HG02678 (cell line): ENCODE data around the gene RAB3IP.

Experiments used
- ATAC-seq: cut with Tn5 transposase; IDR thresholded peaks from one replicate; pipeline ENCODE4 v1.9.1; 2021; ENCODE audit warnings: mild to moderate bottlenecking, moderate library complexity; ENCODE audit not compliant: unreplicated experiment

RAB3IP gene, protein sequence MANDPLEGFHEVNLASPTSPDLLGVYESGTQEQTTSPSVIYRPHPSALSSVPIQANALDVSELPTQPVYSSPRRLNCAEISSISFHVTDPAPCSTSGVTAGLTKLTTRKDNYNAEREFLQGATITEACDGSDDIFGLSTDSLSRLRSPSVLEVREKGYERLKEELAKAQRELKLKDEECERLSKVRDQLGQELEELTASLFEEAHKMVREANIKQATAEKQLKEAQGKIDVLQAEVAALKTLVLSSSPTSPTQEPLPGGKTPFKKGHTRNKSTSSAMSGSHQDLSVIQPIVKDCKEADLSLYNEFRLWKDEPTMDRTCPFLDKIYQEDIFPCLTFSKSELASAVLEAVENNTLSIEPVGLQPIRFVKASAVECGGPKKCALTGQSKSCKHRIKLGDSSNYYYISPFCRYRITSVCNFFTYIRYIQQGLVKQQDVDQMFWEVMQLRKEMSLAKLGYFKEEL

DNA sequence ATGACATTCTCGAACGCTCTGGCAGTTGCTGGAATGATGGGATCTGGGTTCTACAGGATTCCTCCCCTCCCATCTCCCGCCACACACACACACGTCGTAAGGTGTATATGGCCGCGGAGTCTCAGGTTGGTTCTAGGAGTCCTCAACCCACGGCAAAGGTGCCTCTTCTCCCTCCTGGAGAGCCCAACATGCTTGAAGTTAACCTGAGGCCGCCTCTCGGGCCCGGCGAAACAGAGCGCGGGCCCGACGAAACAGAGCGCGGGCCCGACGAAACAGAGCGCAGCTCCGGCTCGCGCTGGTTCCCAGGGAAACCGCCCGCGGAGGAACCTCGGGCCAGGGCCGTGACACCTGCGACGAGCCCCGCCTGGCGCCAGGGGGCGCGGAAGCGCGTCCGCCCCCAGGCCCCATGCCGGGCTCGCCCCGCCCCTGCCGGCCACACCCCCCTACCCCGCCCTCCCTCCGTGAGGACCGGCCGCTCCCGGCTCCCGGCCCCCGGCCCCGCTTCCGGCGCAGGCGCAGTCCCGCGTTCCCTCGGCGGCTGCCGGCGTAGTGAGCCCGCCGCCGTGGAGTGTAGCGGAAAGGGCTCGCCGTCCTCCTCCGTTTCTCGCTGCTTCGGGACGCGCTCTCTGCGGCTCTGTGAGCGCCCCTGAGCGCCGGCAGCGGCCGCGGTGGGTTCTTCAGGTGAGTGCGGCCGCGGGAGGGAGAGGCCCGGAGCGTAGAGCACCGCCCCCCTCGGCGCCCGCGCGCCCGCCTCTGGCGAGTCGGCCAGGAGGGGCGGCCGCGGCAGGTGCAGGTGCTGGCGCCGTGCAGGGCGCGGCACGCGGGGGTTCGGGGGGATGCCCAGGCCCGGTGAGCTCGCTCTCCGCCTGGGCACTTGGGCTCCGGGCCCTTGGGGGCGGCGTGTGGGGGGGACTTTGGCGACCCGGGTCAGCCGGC is at the start of gene RAB3IP:
Gene RAB3IP (plus strand): TSS at position 510 of the 936 bp plus-strand sequence. CDS start 16,549 bp downstream, outside the sequence.
- ATAC-seq = peak; percentile 82

DNA sequence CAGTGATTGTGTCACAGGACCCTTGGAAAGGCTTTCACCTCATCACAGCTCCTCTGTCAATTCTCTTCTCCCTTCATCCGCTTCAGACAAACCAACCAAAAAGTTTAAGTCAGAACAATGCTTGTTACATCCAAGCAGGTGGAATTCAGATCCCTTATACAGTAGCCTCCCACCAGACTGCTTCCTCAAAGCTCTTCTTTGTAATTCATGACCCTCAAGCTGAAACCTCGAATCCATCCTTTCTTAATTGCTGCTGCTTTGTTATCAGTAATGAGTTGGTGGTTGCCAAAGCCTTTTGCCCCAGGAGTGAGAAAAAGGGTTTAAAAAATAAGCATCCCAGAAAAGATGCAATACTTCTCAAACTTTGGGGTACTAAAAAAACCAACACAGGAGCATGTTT is 49.0 kb upstream of the RAB3IP start:
- ATAC-seq = no peak

DNA sequence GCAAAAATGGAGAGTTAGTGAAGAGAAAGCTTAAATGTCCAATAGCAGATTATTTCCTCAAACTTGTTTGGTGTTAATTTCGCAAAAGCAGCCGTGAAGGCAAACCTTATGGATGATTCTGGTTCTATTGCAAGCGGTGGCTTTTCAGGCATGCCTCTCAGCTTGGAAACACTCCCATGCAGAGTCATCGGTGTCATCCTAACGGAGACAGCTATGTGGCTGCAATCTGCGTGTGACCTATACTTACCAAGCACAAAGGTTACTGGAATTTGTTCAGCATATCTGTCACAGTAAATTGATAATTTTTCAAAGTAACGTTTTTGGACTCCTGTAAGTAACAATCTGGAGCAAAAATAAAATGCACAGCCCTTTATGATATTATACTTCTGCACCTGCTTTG is 44.5 kb upstream of the RAB3IP start:
- ATAC-seq = no peak

DNA sequence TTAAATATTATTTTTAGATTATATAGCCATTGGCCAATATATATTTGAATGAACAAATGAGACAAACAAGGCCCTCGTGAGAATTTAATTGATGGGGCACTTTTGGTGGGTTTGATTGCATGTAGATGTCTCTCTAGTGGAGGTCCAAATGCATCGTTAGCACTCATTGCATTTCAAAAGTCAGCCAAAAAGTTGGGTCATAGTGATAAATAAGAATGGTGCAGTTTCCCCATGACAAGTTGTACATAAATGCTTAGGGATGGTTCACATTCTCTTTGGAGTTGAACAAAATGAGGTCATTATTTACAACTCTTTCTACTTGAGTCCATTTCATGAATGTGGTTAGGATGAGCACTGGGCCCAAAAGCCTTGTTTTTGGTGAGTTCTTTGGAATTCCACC is 40.6 kb upstream of the RAB3IP start:
- no peak for ATAC-seq

DNA sequence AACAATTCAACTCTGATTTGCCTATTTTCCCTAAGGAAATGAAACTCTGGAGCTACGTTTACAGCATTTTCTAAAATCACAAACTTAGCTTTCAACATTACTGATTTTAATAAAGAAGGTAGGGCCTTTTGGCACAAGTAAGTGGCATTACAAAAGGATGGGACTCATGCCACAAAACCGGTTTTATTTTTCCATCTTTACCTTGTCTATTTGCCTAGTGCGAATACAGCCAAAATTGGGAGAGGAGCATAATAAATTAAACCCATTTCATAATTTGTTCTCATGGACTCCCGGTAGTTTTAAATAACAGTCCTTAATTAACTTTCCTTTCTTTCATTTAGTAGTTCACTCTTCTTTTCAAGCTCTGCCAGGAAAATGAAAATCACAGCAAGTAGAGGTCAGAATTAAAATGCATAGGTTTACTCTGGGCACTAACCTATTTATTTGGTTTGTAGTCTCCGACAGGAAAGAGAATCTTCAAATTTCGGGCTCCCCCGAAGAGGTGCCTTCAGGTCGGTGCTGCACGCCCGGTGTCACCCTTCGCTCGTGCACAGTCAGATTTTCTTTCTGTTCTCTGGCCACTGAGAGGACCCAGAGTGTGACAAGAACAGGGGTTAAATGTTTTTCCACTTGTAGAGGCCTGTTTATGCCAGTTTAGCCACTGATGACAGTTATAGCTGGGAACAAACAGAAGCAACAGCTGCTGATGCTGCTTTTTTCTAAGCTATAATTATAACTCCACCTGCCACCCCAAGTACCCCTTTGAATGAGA is 39.7 kb upstream of the RAB3IP start, which contains the start of gene BEST3:
Gene BEST3 (minus strand): TSS at position 535 of the 772 bp plus-strand sequence. CDS start 1,505 bp downstream, outside the sequence.
- no peak for ATAC-seq

DNA sequence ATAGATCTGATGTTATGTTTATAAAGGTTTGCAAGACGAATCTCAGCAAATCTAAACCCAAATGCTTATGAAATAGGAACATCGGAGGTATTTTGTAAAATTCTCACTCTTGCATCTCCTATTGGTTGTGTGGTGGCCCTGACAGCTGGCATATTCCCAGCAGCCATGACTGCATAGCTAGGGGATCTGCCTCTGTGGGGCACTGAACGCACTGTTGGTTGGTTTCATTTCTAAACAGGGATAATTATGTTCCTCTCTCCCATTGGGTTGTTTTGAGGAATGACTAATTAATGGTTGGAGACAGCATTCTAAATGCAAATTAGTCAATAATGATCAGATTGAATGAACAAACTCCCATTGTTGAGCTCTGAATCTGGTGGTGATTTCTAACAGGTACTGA is 36.8 kb upstream of the RAB3IP start:
- no peak for ATAC-seq

DNA sequence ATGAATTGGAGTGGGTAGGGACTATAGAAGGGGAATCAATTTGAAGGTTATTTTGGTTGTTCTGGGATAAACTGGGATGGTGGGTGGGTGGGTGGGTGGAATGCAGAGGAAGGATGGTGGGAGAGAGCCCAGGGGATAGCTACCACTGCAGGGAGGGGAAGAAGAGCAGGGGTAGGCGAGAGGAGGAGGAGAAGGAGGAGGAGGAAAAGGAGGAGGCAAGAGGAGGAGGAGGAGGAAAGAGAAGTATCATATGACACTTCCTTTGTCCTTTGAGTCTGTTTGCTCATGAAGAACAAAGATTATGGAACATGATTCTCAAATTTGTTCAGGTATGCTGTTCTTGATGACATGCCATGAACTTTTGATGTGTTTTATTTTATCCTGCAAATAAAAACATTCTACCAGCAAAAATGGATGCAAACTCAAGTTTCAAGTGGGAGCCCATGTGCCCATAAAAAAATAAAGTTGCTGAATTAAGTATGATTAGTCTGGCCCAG is 35.5 kb upstream of the RAB3IP start:
- no peak for ATAC-seq

DNA sequence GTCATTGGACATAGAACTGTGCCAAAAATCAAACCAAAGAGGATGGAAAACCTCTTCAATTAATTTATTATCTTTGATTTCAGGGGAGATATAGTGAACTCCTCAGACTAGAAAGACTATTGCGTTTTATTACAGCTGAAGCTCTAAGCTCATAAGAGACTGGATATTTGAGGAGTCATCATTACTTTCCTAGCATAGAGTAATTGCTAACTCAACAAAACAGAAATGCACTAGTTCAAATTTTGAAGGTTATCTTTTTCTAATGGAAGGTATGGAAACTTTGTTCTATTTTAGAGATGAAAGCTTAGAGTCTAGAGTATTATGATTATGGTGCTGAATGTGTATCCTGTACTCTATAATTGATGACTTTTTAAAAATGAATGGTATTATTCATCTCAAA is 34.3 kb upstream of the RAB3IP start:
- no peak for ATAC-seq

DNA sequence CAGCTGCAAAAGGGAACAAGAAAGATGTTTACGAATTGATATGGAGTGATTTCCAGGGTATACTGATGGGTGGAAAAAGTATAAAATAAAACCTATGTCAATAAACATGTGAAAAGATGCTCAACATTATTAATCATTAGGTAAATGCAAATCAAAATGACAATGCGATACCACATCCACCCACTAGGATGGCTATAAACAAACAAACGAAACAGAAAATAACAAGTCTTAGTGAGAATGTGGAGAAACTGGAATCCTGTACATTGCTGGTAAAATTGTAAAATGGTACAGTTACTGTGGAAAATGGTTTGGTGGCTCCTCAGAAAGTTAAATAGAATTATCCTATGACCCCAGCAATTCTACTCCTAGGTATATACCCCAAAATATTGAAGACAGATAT is 30.0 kb upstream of the RAB3IP start:
- ATAC-seq = no peak

DNA sequence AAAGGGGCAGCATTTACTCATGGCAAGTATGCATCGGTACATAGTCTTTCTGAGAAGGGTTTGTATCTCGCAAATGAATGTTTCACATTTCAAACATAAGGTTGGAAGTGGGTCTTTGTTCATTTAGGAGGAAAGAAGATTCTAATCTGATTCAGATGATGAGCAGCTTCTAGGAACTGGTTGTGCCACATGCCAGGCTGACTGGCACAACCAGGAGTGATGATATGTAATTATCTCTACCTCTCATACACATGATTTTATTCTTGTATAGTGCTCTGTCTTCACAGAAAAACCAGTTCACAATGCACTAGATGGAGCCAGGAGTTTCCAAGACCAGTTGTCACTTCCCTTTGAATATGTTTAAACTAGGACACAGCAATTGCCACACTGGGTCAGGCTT is 25.8 kb upstream of the RAB3IP start:
- no peak for ATAC-seq

DNA sequence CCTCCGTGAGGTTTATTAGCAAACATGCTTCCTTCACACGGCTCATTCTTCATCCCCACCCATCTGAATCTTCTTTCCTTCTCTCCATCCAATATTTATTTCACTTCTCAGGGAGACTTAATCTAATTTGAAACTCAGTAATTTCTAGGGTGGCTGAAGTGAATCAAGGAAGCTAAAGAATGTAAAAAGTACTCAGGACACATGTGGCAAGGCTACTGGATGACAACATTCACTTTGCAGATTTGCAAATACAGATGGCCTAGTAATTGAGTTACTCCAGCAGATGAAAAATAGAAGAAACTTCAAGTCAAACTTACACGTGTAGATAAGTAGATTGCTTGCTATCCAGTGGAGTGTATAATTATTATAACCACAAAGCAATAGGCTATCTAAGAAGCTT is 24.1 kb upstream of the RAB3IP start:
- ATAC-seq = no peak

DNA sequence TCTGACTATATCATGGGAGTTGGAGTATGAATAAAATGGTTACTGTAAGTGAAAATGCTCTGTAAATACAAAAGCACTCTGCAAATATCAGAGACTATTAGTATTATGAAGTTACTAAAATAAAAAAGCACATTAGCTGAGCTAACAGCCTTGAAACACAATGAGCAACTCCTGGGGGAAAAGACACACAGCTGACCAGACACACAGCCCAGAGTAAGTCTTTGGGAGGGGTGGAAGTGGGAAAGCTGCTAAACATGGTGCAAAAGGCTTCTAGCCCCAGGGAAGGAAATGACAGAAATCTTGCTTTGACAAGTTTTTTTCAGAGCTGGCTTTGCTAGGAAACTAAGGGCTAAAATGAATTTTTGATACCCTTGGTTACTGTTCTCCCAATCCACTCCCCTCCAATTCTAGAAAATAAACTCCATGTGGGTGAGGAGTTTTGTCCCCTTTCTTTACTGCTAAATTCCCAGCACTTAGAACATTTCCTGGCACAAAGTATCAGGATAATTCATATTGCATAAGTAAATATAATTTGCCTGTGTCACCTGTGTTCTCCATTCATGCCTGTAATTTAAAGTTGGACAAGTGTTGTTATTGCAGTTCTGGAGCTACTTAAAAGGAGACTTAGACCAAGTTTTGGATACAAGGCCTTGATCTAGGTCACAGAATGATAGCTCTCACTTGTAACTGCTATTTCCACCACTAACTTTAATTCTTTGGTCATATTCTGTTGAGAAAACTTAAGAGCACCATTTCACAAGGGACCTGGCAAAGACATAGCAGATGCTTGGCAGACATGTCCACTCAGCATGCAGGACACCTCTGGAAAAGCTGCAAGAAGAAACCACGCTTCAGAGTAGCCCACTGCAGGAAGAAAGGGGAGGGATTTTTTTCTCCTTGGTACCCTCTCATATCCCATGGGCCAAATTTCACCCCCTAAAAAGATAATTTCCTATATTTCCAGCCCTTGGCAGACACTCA is 19.0 kb upstream of the RAB3IP start:
- ATAC-seq = no peak

DNA sequence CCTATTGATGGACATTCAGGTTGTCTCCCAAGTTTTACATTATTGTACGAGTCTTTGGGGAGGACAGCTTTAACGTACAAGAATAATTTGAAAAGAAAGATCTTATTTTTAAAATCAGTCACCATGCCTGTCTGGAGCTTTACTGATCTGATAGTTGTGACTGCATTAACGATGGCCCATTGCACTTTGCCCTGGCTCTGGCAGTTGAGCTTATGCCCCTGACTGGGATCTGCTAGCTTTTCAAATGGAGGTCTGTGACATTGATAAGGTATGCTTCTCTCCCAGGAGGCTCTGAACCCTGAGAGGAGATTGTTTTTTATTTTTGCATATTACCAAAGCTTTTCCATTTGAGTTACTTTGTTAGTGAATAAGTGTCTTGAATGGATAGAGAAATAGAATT is 17.9 kb upstream of the RAB3IP start:
- no peak for ATAC-seq

DNA sequence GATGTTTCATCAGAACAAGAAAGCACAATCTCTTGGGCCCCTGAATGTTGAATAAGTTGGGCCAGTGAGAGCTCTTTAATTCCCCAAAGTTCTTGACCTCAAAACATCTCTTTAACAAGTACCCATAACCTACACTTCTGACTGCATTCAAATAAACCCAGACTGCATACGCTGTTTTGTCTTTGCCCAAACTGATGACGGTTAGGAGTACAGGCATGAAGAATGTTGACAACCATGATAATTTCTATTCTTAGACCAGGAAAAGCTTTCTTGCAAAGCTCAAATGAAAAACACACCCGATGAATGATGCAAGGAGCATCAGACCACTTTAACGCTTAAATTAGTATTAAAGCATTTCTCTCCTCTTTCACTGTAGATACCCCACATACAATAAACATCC is 11.7 kb upstream of the RAB3IP start:
- ATAC-seq = no peak

DNA sequence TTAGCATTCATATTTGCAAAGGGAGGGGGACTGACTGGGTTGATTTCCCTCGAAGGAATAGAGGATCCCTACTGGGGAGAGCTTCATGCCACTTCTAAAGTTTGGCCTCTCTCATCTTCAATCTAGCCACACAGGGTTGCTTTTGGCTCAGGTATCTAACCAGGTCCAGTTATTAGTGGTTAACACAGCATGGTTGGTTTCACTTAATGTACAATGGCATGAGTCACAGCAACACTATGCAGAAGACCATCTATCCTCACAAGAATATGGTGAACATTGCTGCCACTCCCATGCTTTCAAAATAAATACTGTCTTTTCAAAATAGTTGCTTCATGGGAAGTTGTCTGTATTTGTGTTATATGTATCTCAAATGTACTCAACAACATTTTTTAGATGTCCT is 6.6 kb upstream of the RAB3IP start:
- ATAC-seq = no peak

DNA sequence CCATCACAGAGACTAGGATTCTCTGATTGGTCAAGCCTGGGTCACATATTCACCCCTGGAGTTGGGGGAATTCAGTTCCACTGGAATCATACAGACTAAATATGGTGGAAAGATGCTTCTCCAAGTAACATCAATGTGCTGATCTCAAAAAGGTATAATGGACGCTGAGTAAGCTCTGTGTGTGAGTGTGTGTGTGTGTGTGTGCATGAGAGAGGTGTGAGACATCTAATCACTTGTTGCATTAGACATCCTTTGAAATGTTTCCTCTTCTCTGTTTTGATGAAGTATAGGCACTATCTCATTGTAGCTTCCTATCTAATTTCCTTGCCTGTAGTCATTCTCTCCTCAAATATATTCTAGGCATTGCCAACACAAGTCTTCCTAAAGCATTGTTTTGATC is 5.0 kb upstream of the RAB3IP start:
- ATAC-seq = no peak

DNA sequence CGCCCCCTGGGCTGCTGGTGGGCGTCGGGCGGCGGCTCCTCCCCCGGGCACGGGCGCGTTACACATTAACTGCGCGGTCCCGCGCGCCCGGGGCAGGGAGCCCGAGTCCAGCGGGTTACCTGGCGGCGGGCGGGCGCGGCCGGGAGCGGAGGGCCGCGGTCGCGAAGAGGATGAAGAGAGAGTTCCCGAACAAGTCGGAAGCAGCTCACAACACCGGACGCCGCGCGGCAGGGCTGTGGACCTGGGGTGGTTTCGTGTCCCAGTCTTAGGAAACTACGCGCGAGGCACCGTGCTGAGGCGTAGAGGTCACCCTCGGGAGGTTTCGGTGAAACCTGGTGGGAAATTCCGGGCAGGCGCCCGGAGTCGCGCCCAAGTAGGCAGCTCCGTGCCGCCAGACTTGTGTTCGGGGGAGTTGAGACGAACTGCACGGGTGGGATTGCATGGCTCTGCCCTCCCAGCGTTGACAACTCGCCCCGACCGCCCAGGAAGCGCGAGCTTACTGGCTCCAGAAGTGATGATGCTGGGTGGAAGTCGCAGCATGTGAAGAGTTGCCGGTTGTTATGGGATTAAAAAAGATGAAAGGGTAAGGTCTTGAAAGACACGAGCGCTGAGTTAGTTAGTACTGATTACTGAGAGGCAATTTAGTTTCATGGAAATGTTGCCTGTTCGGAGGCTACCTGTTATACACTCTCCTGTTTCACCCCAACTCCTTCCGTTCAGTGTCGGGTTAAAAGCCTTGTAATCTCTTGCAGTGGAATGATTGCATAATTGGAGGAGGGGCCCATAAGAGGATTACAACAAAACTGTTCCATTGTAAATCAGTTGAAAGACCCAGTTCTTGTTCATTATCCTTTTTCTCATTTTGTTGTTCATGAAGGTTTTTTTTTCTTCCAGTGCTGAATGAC is 879 bp downstream of the RAB3IP start:
- peak; percentile 39 for ATAC-seq

DNA sequence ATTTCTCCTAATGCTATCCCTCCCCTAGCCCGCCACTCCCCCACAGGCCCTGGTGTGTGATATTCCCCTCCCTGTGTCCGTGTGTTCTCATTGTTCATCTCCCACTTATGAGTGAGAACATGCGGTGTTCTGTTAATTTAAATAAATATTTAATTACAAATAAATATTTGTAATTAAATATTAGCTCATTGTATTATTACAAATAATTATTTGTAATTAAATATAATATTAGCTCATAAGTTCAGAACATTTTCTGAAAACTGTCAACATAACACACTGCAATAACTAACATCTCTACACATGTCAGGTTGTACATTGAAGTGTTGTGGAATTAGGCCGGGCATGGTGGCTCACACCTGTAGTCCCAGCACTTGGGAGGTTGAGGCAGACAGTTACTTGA is 5.4 kb downstream of the RAB3IP start:
- ATAC-seq = no peak

DNA sequence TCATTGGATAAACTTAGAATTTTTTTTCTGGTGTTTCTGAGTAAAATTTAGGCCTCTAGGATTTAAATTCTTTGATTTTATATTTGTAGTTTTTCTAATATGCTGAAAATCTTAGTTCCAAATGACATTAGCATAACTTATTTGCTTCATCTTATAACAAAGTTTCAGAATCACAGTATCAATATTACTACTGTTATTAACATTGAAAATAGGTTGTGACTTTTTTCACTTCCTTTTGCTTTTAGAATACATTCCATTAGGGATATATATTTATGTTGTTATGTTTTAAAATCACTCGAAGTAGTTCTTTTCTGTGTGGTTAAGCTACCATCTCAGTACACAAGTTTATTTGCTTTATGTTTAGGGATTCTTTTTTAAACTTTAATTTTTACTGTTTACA is 12.8 kb downstream of the RAB3IP start:
- ATAC-seq = no peak
